Esophagus muscularis mucosa (tissue), 4 donors: Measurements from ENCODE around the gene CLDN15.

Experiments
- CTCF ChIP-seq, 3 experiments: fragments of 200-600 bp in 2 of 3; fragments of 450-650 bp in 1 of 3; sonication (generic) in 2 of 3; IDR thresholded peaks; one replicate each; pipeline ENCODE4 v1.5.1; 2017 to 2019; ENCODE audit warnings: antibody characterized with exemption in 3 of 3, mild to moderate bottlenecking in 2 of 3, moderate library complexity in 1 of 3
- EP300 ChIP-seq: sonication (generic); formaldehyde crosslinking; IDR thresholded peaks from one replicate; pipeline ENCODE4 v1.6.1; 2017; ENCODE audit warnings: antibody characterized with exemption
- POLR2A ChIP-seq: fragments of 450-650 bp; IDR thresholded peaks from one replicate; pipeline ENCODE4 v1.6.1; 2017; ENCODE audit warnings: antibody characterized with exemption, moderate library complexity, mild to moderate bottlenecking, low read depth
- POLR2AphosphoS5 ChIP-seq, 2 donors: sonication (generic); formaldehyde crosslinking; IDR thresholded peaks; one replicate each; pipeline ENCODE4 v1.6.1; 2017; ENCODE audit warnings: antibody characterized with exemption in 2 of 2

GRCh38 chr7:101200862-101201599 is 36.6 kb downstream of the CLDN15 start, which contains the start of gene MOGAT3:
- no peak for TF ChIP-seq EP300
- no peak for TF ChIP-seq POLR2A
- no peak for TF ChIP-seq CTCF (IDR thresholded peaks at IDR 0.05)
- TF ChIP-seq POLR2AphosphoS5 (IDR thresholded peaks at IDR 0.05) = no peak
